ENCODE data around the gene SOX18.

DNA sequence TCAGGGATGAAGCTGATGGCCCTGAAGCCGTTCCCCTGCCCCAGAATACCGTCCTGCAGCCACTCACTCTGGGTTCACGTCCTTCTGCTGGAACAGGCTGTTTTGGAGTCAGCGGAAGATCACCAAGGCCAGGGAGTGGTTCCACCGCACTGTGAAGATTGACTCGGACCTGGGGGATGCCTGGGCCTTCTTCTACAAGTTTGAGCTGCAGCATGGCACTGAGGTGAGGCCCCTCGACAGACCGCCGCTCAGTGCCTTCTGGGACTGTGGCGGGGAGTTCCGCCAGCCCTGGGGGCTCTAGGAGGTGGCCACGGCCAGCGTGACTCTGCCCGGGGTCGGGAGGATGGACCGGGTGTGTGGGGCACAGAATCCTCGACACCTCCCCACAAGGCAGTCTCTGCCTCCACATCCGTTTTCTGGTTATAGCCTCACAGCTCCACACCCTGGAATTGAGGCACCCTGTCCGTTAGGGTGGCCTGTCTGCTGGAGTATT, 17.6 kb downstream of the SOX18 start:
- TF ChIP-seq KLF9 (CRISPR knock-in tag; IDR thresholded peaks at IDR 0.05; ENCODE audit: low read depth) (no peak), SP4 (CRISPR knock-in tag; IDR thresholded peaks at IDR 0.05) (no peak)
- TF ChIP-seq, protein P1, sequence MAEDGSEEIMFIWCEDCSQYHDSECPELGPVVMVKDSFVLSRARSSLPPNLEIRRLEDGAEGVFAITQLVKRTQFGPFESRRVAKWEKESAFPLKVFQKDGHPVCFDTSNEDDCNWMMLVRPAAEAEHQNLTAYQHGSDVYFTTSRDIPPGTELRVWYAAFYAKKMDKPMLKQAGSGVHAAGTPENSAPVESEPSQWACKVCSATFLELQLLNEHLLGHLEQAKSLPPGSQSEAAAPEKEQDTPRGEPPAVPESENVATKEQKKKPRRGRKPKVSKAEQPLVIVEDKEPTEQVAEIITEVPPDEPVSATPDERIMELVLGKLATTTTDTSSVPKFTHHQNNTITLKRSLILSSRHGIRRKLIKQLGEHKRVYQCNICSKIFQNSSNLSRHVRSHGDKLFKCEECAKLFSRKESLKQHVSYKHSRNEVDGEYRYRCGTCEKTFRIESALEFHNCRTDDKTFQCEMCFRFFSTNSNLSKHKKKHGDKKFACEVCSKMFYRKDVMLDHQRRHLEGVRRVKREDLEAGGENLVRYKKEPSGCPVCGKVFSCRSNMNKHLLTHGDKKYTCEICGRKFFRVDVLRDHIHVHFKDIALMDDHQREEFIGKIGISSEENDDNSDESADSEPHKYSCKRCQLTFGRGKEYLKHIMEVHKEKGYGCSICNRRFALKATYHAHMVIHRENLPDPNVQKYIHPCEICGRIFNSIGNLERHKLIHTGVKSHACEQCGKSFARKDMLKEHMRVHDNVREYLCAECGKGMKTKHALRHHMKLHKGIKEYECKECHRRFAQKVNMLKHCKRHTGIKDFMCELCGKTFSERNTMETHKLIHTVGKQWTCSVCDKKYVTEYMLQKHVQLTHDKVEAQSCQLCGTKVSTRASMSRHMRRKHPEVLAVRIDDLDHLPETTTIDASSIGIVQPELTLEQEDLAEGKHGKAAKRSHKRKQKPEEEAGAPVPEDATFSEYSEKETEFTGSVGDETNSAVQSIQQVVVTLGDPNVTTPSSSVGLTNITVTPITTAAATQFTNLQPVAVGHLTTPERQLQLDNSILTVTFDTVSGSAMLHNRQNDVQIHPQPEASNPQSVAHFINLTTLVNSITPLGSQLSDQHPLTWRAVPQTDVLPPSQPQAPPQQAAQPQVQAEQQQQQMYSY (CRISPR knock-in tag; IDR thresholded peaks at IDR 0.05): no peak

All from HepG2 (cell line).